Activated naive CD8-positive, alpha-beta T cell treated with anti-CD3 and anti-CD28 coated beads, Interleukin-2, amount 50 U/mL, for 24 hours (primary cell): Measurements from ENCODE around the gene CELF2.

ENCODE experiments used
- ATAC-seq: fragments of 150-1000 bp; cut with Tn5 transposase; one replicate; pipeline ENCODE4 v1.10.0; 2021
- DNase-seq: peaks from one replicate; pipeline ENCODE4 v3.0.0; 2021
- H3K27ac Mint-ChIP-seq: one replicate; pipeline ENCODE4 v1.8.0; 2021; ENCODE audit warnings: mild to moderate bottlenecking, mixed read lengths
- H3K27me3 Mint-ChIP-seq: one replicate; pipeline ENCODE4 v1.8.0; 2021; ENCODE audit warnings: mixed read lengths
- H3K36me3 Mint-ChIP-seq: one replicate; pipeline ENCODE4 v1.8.0; 2021; ENCODE audit warnings: low read depth, mixed read lengths
- H3K4me1 Mint-ChIP-seq: one replicate; pipeline ENCODE4 v1.8.0; 2021; ENCODE audit warnings: mixed read lengths
- H3K4me3 Mint-ChIP-seq: one replicate; pipeline ENCODE4 v1.8.0; 2021; ENCODE audit warnings: mild to moderate bottlenecking, moderate library complexity, mixed read lengths
- H3K9me3 Mint-ChIP-seq: one replicate; pipeline ENCODE4 v1.8.0; 2021; ENCODE audit warnings: mixed read lengths

Gene CELF2

DNA sequence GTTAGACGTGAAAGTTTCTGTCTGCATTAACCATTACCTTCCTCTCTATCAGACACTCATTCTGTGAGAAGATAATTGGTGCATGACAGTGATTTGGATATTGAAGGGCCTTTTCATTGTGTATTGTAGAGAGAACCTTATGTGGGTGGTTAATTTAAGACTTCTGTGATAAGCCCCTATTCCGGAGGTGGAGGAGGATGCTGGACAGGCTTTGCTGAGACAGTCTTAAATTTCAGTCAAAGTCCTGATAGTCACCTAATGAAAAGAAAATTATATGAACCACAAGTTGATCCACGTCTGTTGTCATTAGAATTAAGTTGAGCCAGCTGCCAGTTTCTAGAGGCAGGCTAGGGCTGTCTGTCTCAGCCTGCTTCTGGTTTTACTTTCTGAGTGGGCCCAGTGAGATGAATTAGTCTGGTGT lies 62.9 kb downstream of the CELF2 start:
- Mint-ChIP-seq H3K9me3 (peaks cover 3% of the 10 kb centered on the region), H3K36me3 (no peaks in the 10 kb centered on the region), H3K27ac (no peak overlapping the region), H3K4me3 (no peak overlapping the region), H3K4me1 (no peaks in the 10 kb centered on the region), H3K27me3 (no peaks in the 10 kb centered on the region)
- no peak for ATAC-seq
- no peak for DNase-seq

DNA sequence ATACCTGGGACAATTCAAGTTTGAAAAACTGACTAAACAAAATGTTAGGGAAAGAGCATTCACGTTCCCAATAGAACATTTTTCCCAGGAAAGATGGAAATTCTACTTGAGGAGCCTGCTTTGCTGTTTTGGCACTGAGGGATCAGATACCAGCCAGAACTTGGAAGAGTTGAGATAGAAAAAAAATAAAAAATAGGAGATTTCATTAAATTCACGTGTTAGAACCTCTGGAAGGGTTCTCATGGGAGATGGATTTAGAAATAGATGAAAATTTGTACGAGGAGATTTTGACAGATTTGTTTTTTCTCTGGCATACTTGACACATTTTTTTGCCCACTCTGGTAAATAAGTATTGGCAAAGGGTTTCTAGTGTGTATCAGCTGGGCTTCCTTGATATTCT lies 63.7 kb downstream of the CELF2 start:
- DNase-seq = no peak
- H3K4me3 Mint-ChIP-seq = no peak overlapping the region
- H3K27ac Mint-ChIP-seq = no peak overlapping the region
- no peak for ATAC-seq
- H3K9me3 Mint-ChIP-seq = peaks cover 3% of the 10 kb centered on the region
- H3K4me1 Mint-ChIP-seq = no peaks in the 10 kb centered on the region
- H3K36me3 Mint-ChIP-seq = no peaks in the 10 kb centered on the region
- H3K27me3 Mint-ChIP-seq = no peaks in the 10 kb centered on the region

DNA sequence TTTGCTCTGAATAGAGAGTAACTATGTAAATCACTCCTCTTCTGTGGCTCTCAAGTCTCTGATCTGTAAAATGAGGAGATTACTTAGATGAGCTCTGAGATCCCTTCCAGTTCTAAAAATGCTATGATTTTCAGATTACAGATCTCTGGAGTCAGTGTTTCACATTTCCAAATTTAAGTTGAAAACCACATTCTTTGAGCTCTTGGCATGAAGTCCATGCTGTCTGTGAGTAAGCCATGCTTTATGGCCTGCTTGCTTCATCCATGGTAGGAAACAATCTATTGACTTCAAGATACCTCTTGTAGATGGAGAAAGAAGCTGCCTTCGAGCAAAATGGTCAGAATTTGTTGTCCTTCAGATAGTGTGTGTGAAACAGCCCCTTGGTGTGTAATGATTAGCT lies 64.9 kb downstream of the CELF2 start:
- DNase-seq (no peak), ATAC-seq (no peak)
- Mint-ChIP-seq H3K27ac (no peak overlapping the region), H3K4me1 (no peaks in the 10 kb centered on the region), H3K27me3 (no peaks in the 10 kb centered on the region), H3K4me3 (no peak overlapping the region), H3K9me3 (peaks cover 3% of the 10 kb centered on the region), H3K36me3 (no peaks in the 10 kb centered on the region)

DNA sequence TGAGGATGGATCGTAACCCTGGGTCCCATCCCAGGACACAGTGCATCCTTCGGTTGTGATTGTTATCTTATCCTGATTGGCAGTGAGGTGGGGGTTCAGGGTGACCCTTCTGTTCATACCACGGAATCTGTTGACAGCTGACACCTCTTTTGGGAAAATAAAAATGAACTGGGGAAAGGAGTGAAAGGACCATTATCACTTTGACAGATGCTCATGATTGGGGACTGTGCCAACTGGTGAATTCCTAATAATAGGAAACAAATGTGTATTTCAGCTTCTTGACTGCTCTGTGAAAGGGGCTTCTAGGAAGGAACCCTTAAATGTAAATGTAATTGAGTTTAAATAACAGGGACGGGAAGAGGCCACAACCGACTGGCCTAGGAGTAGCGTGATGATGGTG lies 65.4 kb downstream of the CELF2 start:
- no peak for ATAC-seq
- DNase-seq = no peak
- Mint-ChIP-seq H3K27me3 (no peaks in the 10 kb centered on the region), H3K9me3 (peaks cover 3% of the 10 kb centered on the region), H3K4me3 (no peak overlapping the region), H3K27ac (no peak overlapping the region), H3K4me1 (no peaks in the 10 kb centered on the region), H3K36me3 (no peaks in the 10 kb centered on the region)

DNA sequence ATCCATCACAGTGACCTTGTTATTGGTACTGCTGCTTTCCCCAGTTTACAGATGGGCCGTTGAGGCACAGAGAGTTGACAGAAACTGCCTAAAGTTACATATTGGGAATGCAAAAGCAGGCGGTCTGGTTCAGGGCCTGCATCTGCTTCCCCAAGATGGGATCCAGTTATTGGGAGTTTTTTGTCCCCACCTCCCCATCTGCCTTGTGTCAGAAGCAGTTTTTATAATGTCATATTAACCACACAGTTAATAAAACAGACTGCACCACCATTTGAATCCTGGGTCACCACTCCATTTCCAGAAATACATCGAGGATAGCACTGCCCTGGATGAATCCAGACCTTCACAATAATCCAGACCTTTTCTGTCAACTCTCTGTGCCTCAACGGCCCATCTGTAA lies 67.9 kb downstream of the CELF2 start:
- Mint-ChIP-seq H3K27me3 (no peaks in the 10 kb centered on the region), H3K4me3 (no peak overlapping the region), H3K27ac (no peak overlapping the region), H3K36me3 (no peaks in the 10 kb centered on the region), H3K9me3 (no peaks in the 10 kb centered on the region), H3K4me1 (no peaks in the 10 kb centered on the region)
- DNase-seq (no peak), ATAC-seq (no peak)

DNA sequence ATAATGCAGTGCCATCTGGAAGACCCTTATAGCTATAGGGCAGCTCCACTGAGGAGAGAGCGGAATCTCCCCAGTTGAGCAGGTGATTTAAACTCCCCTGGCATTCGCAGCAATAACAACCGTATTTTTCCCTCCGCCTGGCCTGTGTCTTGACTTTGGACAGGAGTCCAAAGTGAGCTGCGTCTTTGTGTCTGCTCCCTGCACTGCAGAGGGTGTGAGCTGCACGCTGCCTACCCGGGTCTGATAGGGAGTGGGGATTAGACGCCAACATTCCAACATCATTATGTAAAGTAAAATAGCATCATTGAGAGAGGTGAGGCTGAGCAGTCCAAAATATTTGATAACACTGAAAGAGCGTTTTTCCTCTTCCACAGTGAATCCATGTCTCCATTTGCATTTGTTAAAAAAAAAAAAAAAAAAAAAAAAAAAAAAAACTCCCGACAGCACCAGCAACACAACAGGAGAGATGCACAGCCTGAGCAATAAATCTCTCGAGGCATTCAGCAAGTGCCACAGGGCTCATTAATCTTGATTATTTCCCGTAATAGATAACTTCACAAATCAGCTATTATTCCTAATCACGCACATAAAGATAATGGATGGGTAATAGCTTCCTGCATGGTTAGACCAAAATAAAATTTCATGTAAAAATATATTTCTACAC lies 68.6 kb downstream of the CELF2 start:
- Mint-ChIP-seq H3K27me3 (no peaks in the 10 kb centered on the region), H3K36me3 (no peaks in the 10 kb centered on the region), H3K9me3 (no peaks in the 10 kb centered on the region), H3K27ac (no peak overlapping the region), H3K4me3 (no peak overlapping the region), H3K4me1 (no peaks in the 10 kb centered on the region)
- ATAC-seq (no peak), DNase-seq (no peak)

DNA sequence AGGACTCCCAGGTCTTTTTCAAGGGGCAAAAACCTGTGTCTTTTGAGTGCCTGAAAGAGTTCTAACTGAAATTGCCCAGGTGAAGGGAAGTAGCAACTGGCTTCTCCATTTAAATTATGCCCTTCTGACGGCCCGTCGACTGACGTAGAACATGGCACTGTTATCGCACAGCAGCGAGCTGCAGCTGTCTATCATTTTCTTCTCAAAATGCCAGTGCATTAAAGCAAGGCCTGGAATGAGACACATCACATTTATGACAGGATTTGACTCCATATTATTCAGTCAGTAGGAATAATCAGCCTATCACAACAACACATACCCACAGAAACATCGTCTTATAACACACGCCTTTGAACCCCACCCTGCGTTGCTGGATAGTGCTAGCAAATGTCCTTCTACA lies 69.7 kb downstream of the CELF2 start:
- no peak overlapping the region for H3K27ac Mint-ChIP-seq
- H3K36me3 Mint-ChIP-seq = no peaks in the 10 kb centered on the region
- H3K4me3 Mint-ChIP-seq = no peak overlapping the region
- H3K4me1 Mint-ChIP-seq = peaks cover 3% of the 10 kb centered on the region
- no peaks in the 10 kb centered on the region for H3K27me3 Mint-ChIP-seq
- ATAC-seq (no peak), DNase-seq (no peak)
- no peaks in the 10 kb centered on the region for H3K9me3 Mint-ChIP-seq

DNA sequence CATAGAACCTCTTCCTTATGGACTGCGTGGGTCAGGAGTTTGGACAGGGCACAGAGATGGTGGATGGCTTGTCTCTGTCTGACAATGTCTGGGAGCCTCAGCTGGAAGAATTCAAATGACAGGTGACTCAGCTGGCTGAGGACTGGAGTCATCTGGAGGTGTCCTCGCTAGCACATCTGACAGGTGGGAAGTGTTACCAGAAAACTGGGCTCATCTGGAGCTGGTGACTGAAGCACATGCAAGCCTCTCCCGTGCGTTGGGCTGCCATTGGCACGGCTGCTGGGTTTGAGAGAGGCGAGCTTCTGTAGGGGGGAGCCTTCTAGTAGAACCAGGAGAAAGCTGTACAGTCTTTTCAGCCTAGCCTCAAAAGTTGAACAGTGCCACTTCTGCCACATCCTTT lies 71.0 kb downstream of the CELF2 start:
- peaks cover 3% of the 10 kb centered on the region for H3K4me1 Mint-ChIP-seq
- ATAC-seq (no peak), DNase-seq (no peak)
- H3K27ac Mint-ChIP-seq = no peak overlapping the region
- no peaks in the 10 kb centered on the region for H3K9me3 Mint-ChIP-seq
- H3K36me3 Mint-ChIP-seq = no peaks in the 10 kb centered on the region
- H3K27me3 Mint-ChIP-seq = no peaks in the 10 kb centered on the region
- H3K4me3 Mint-ChIP-seq = no peak overlapping the region

DNA sequence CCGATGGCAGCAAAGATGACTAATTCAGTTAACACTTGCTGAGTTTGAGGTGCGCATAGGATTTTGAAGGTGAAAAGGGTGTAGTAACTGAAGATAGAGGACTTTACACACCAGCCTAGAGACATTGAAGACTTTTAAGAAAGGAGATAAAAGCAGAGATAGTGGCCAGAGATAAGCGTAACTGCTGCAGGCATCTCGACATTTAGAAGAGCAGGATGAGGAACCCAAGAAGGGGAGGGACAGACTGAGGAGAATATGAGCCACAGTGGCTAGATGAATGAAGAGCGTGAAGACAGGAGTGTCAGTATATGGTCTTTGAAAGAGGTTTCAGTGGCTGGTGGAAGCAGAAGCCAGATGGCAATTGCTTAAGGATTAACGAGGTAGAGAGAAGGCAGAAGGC lies 71.6 kb downstream of the CELF2 start:
- H3K27me3 Mint-ChIP-seq = no peaks in the 10 kb centered on the region
- H3K4me3 Mint-ChIP-seq = no peak overlapping the region
- no peak overlapping the region for H3K27ac Mint-ChIP-seq
- no peaks in the 10 kb centered on the region for H3K36me3 Mint-ChIP-seq
- peaks cover 3% of the 10 kb centered on the region for H3K4me1 Mint-ChIP-seq
- H3K9me3 Mint-ChIP-seq = no peaks in the 10 kb centered on the region
- no peak for ATAC-seq
- DNase-seq = no peak

DNA sequence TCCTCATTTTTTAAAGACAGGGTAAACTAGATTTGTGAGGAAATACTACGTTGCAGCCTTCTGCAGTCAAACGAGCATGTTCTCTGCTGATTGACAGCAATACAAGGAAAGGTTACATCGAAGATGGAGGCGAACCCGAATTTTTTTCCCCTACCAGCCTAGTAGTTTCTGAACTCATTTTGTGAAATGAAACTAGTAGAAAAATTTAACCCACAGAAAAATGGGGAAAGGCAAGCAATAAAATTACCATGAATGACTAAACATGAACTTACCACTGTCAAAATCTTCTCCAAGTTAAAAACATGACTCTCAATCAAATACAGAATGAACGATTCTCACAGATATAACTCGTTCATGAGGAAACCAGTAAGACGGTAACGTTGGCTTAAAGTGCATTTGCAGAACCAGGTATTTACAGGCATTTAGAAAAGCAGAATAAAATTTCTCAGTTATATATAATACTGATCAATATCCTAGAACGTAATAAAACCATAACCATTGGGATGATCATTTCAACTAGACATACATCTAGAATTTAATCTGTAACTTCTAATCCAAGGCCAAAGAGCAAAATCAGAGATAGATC lies 73.9 kb downstream of the CELF2 start:
- Mint-ChIP-seq H3K4me3 (no peak overlapping the region), H3K27me3 (no peaks in the 10 kb centered on the region), H3K27ac (no peak overlapping the region), H3K36me3 (no peaks in the 10 kb centered on the region), H3K9me3 (no peaks in the 10 kb centered on the region), H3K4me1 (peaks cover 3% of the 10 kb centered on the region)
- DNase-seq (no peak), ATAC-seq (peak; percentile 43)

DNA sequence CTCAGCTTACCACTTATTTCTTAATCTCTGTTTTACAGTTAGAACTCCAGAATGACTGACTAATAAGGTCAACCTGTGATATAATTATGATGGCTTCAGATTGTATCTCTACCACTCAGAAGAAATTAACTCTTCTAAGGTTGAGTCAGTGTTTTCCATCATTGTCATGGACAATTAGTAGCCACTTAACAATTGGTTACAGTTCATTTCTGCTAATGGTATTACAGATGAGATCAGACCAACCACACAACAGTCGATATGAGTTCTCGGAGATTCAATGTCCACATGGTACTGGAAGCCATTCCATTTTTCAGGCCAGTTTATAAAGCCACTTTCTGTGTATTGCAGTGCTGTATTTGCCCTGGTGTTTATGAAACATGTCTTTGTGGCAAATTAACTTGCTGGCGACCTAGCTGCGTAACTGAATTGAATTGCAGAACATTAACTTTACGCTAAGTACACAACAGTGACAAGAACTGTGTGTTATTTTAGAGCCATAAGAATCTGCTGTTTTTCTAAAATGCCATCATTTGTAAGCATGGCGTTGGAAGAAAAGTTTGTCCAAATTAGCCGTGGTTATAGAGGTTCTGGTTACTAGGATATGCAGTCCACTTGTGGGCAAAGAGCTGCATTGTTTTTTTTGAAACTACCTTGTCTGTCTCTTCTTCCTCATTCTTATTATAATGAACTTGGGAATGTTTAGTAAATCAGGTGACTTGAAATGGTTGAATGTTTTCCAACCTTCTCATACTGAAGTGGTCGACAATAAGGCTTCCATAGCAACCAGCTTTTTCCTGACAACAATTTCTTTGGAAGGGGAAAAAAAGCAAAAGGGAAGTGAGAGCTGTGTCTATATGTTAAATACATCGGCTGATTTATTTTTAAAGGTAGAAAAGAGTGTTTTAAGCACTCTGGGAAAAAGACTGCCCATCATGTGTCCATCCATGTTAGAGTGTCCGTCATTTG lies 76.4 kb downstream of the CELF2 start:
- Mint-ChIP-seq H3K9me3 (no peaks in the 10 kb centered on the region), H3K4me3 (no peak overlapping the region), H3K4me1 (peaks cover 15% of the 10 kb centered on the region), H3K36me3 (no peaks in the 10 kb centered on the region), H3K27me3 (no peaks in the 10 kb centered on the region), H3K27ac (no peak overlapping the region)
- no peak for ATAC-seq
- no peak for DNase-seq

DNA sequence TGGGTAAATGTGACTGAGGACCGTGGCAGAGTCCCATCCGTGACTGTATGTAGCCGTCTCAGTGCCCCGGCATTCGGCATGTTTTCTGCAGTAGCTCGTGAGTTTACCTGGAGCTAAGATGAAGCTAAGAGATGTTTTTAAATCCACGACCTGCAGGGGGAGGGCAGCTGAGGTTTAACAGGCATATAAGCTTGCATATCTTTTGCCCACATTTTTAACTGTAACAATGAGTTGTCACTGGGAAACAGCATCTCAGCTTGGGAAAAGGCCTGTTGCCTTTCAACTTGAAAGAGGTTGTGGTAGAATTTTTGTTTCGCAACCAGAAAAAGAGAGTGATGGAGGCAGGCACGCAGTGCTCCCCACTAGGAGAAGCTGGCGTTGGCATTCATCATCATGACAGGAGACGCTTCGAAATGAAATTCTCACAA lies 77.7 kb downstream of the CELF2 start:
- H3K27me3 Mint-ChIP-seq = no peaks in the 10 kb centered on the region

DNA sequence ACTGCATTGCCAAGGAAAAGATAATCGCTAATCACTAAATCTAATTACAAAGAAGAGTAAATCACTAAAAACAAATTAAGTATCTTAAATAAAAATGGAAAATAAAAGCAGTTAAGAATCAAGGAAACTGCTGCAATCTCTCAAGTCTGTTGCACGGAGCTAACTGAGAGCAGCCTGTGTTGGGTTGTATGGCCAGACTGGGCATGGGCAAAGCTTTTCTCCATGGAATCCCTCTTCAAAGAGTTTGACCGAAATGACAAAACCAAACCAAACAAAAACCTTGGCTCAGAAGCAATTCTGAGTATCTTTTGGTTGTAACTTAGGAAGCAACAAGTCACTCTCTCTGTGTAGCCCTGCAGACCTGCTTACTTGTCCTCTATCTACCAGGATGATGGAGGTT lies 78.8 kb downstream of the CELF2 start:
- ATAC-seq (no peak), DNase-seq (no peak)
- Mint-ChIP-seq H3K9me3 (no peaks in the 10 kb centered on the region), H3K4me1 (peaks cover 15% of the 10 kb centered on the region), H3K4me3 (no peak overlapping the region), H3K27ac (no peak overlapping the region), H3K27me3 (no peaks in the 10 kb centered on the region), H3K36me3 (no peaks in the 10 kb centered on the region)

More for the DNA sequence above, 77.7 kb downstream of the CELF2 start:
- no peak overlapping the region for H3K4me3 Mint-ChIP-seq
- H3K27ac Mint-ChIP-seq = no peak overlapping the region
- H3K9me3 Mint-ChIP-seq = no peaks in the 10 kb centered on the region
- no peak for ATAC-seq
- H3K36me3 Mint-ChIP-seq = no peaks in the 10 kb centered on the region
- H3K4me1 Mint-ChIP-seq = peaks cover 15% of the 10 kb centered on the region
- no peak for DNase-seq

DNA sequence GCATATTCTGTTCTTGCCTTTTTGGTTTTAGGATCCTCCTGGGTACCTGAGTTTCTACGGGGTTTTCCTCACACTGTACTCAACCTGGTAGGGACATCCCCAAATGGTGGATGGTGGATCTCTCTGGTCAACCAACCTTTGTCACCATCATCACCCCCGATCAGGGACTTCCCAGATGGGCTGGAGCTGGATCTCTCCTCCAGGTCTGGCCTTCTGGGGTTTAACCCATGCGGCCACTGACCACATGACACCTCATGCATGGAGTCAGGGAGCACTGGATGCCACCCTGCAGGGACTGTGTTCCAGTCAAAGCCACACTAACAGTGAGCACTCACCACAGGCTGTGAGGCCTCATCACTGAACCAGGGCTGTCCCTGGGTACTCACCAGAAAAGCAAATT lies 80.0 kb downstream of the CELF2 start:
- no peaks in the 10 kb centered on the region for H3K9me3 Mint-ChIP-seq
- no peak overlapping the region for H3K4me3 Mint-ChIP-seq
- peaks cover 12% of the 10 kb centered on the region for H3K4me1 Mint-ChIP-seq
- no peaks in the 10 kb centered on the region for H3K27me3 Mint-ChIP-seq
- peak overlapping the region; percentile 20 for H3K27ac Mint-ChIP-seq
- DNase-seq = peak; percentile 33
- no peaks in the 10 kb centered on the region for H3K36me3 Mint-ChIP-seq
- ATAC-seq = peak; percentile 92

DNA sequence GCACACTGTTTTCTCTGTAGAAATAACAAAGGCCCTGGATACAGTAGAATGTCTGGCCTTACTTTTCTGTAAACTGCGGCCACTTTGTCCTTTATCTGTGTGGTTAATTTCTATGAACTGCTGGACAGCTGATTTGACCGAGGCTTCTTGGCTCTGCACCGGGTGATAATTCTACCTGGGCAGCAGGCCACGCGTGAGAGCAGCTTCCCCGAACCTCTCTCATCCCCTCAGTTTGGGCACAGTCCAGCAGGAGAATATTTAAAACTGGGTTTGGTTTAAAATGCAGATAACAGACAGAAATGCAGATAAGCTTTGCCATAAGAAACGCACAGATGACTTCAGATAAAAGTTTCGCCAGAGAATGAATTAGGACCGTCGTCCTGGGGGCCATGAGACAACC lies 81.0 kb downstream of the CELF2 start:
- Mint-ChIP-seq H3K27ac (no peak overlapping the region), H3K27me3 (no peaks in the 10 kb centered on the region), H3K9me3 (no peaks in the 10 kb centered on the region), H3K36me3 (no peaks in the 10 kb centered on the region), H3K4me3 (no peak overlapping the region), H3K4me1 (peaks cover 12% of the 10 kb centered on the region)
- DNase-seq (no peak), ATAC-seq (no peak)
